Thyroid gland (tissue), 4 donors: ENCODE results near the gene CXCL3.

ENCODE experiments used
- CTCF ChIP-seq, 6 experiments: fragments of 200-600 bp in 3 of 6; fragments of 450-650 bp in 3 of 6; sonication (generic) in 3 of 6; IDR thresholded peaks; one replicate each; pipeline ENCODE4 v1.5.1; 2016 to 2019; ENCODE audit warnings: antibody characterized with exemption in 6 of 6, mild to moderate bottlenecking in 2 of 6, inconsistent platforms in 1 of 6, moderate library complexity in 1 of 6
- POLR2A ChIP-seq, 2 donors: fragments of 450-650 bp; IDR thresholded peaks; one replicate each; pipeline ENCODE4 v1.6.1; 2017; ENCODE audit warnings: antibody characterized with exemption in 2 of 2, mild to moderate bottlenecking in 2 of 2, moderate library complexity in 1 of 2

GRCh38 chr4:74039315-74039763 is 850 bp upstream of the CXCL3 start:
- TF ChIP-seq CTCF (IDR thresholded peaks at IDR 0.05) = no peak
- no peak for TF ChIP-seq POLR2A (IDR thresholded peaks at IDR 0.05)
